H1 (cell line): Measurements from ENCODE around the gene TFEC. TPM values are rescaled to one million over a fixed set of nuclear protein-coding genes. Genes with fewer than 3 reads are reported as not detected.

Experiments used
- CTCF ChIA-PET: fragments of 300-600 bp; sonication (Branson Sonifier 250); formaldehyde crosslinking; loops from one replicate; lab custom pipeline; 2021; ENCODE audit not compliant: partially characterized antibody; lab: Charles Lee
- POLR2A ChIA-PET: fragments of 300-600 bp; sonication (Branson Sonifier 250); formaldehyde crosslinking; loops from one replicate; lab custom pipeline; 2021; ENCODE audit warnings: inconsistent platforms; ENCODE audit not compliant: partially characterized antibody; lab: Charles Lee
- DNase-seq, 2 experiments: peaks; one replicate each; pipeline versions ENCODE4 v3.0.0 to v3.0.0-alpha.2; 2010 to 2022; ENCODE audit warnings: low spot score in 2 of 2, low read depth in 1 of 2, mixed read lengths in 1 of 2
- FAIRE-seq: peaks from 2 replicates; lab custom pipeline; 2011; peaks lifted over from hg19 to GRCh38; lab: Jason Lieb, UNC
- H2AFZ ChIP-seq: 2 replicates; pipeline ENCODE4 v1.8.1; 2012; ENCODE audit warnings: low read length, inconsistent platforms
- H2AK5ac ChIP-seq: 2 replicates; pipeline ENCODE4 v1.6.1; 2013; ENCODE audit warnings: low read depth, low read length
- H2BK120ac ChIP-seq: replicated peaks from 2 replicates; pipeline ENCODE3; 2013; ENCODE audit warnings: low read depth, low read length, inconsistent platforms
- H2BK12ac ChIP-seq: 2 replicates; pipeline ENCODE4 v1.6.1; 2013; ENCODE audit warnings: low read depth, low read length
- H2BK15ac ChIP-seq: 2 replicates; pipeline ENCODE4 v1.6.1; 2013; ENCODE audit warnings: low read length
- H2BK20ac ChIP-seq: 2 replicates; pipeline ENCODE4 v1.6.1; 2013; ENCODE audit warnings: low read length
- H2BK5ac ChIP-seq: 2 replicates; pipeline ENCODE4 v1.6.1; 2013; ENCODE audit warnings: low read depth, low read length
- H3K14ac ChIP-seq: 2 replicates; pipeline ENCODE4 v1.6.1; 2013; ENCODE audit warnings: inconsistent platforms; ENCODE audit not compliant: insufficient read length
- H3K18ac ChIP-seq: 2 replicates; pipeline ENCODE4 v1.6.1; 2013; ENCODE audit warnings: low read length; ENCODE audit errors: extremely low read depth
- H3K23ac ChIP-seq: 2 replicates; pipeline ENCODE4 v1.6.1; 2013; ENCODE audit warnings: inconsistent platforms; ENCODE audit not compliant: insufficient read length
- H3K23me2 ChIP-seq: 2 replicates; pipeline ENCODE4 v1.6.1; 2013; ENCODE audit warnings: low read depth, low read length
- H3K27ac ChIP-seq: 2 replicates; pipeline ENCODE4 v1.6.1; 2011; ENCODE audit warnings: low read depth, low read length, inconsistent platforms
- H3K27me3 ChIP-seq, 4 experiments: replicated peaks in 1 of 4; 1 replicate in 1 of 4; 2 replicates in 3 of 4; pipeline versions ENCODE4 v1.6.1 to v1.8.1; 2011 to 2013; ENCODE audit warnings: low read length in 3 of 4, mild to moderate bottlenecking in 3 of 4, inconsistent platforms in 2 of 4, mixed read lengths in 2 of 4, moderate library complexity in 1 of 4; ENCODE audit not compliant: control insufficient read depth in 3 of 4, insufficient read depth in 3 of 4; ENCODE audit errors: extremely low read depth in 1 of 4
- H3K36me3 ChIP-seq, 4 experiments: 2 replicates each; pipeline versions ENCODE4 v1.6.1 to v1.8.1; 2011 to 2013; ENCODE audit warnings: mild to moderate bottlenecking in 4 of 4, low read length in 3 of 4, moderate library complexity in 2 of 4, control low read depth in 1 of 4, inconsistent platforms in 1 of 4; ENCODE audit not compliant: insufficient read depth in 4 of 4, control insufficient read depth in 2 of 4
- H3K4ac ChIP-seq: replicated peaks from 2 replicates; pipeline ENCODE3; 2013; ENCODE audit warnings: low read length, low read depth, mixed read lengths, inconsistent platforms; ENCODE audit not compliant: insufficient read length
- H3K4me1 ChIP-seq, 4 experiments: replicated peaks in 1 of 4; 1 replicate in 1 of 4; 2 replicates in 3 of 4; pipeline versions ENCODE4 v1.6.1 to v1.8.1; 2011 to 2013; ENCODE audit warnings: low read length in 3 of 4, inconsistent platforms in 2 of 4, mixed read lengths in 1 of 4; ENCODE audit not compliant: insufficient read depth in 4 of 4, control insufficient read depth in 3 of 4
- H3K4me2 ChIP-seq, 2 experiments: 2 replicates each; pipeline versions ENCODE4 v1.6.1 to v1.8.1; 2011 to 2013; ENCODE audit warnings: low read depth in 2 of 2, low read length in 2 of 2, control low read depth in 1 of 2, inconsistent platforms in 1 of 2, mild to moderate bottlenecking in 1 of 2; ENCODE audit not compliant: insufficient read depth in 1 of 2
- H3K4me3 ChIP-seq, 4 experiments: fragments of 200-600, 300-600 bp in 1 of 4; sonication (generic), shearing (Covaris generic), sonication (Bioruptor Twin) in 1 of 4; 2 replicates each; pipeline versions ENCODE4 v1.5.1 to v1.8.1; 2011 to 2016; ENCODE audit warnings: low read length in 4 of 4, low read depth in 3 of 4, control low read depth in 2 of 4, inconsistent platforms in 2 of 4, mild to moderate bottlenecking in 2 of 4, mixed read lengths in 1 of 4, moderate library complexity in 1 of 4; ENCODE audit not compliant: insufficient read depth in 2 of 4; ENCODE audit errors: extremely low read depth in 1 of 4
- H3K56ac ChIP-seq: replicated peaks from 2 replicates; pipeline ENCODE3; 2013; ENCODE audit warnings: low read depth, mild to moderate bottlenecking, mixed read lengths, low read length, inconsistent platforms; ENCODE audit not compliant: insufficient read length
- H3K79me1 ChIP-seq: 2 replicates; pipeline ENCODE4 v1.6.1; 2013; ENCODE audit warnings: low read depth, low read length, control low read depth
- H3K79me2 ChIP-seq, 2 experiments: 2 replicates each; pipeline versions ENCODE4 v1.6.1 to v1.8.1; 2012 to 2013; ENCODE audit warnings: low read length in 2 of 2, mild to moderate bottlenecking in 2 of 2, inconsistent platforms in 1 of 2; ENCODE audit not compliant: insufficient read depth in 2 of 2, control insufficient read depth in 1 of 2
- H3K9ac ChIP-seq, 4 experiments: replicated peaks in 1 of 4; 1 replicate in 1 of 4; 2 replicates in 3 of 4; pipeline versions ENCODE4 v1.6.1 to v1.8.1; 2011 to 2013; ENCODE audit warnings: low read depth in 3 of 4, low read length in 3 of 4, control low read depth in 2 of 4, mild to moderate bottlenecking in 2 of 4, moderate library complexity in 2 of 4, inconsistent platforms in 1 of 4; ENCODE audit errors: extremely low read depth in 1 of 4
- H3K9me3 ChIP-seq, 2 experiments: 2 replicates each; pipeline versions ENCODE4 v1.6.1 to v1.8.1; 2012 to 2013; ENCODE audit warnings: mild to moderate bottlenecking in 2 of 2, moderate library complexity in 2 of 2, control low read depth in 1 of 2, inconsistent platforms in 1 of 2, low read depth in 1 of 2, low read length in 1 of 2, mixed read lengths in 1 of 2; ENCODE audit not compliant: insufficient read depth in 2 of 2
- H4K20me1 ChIP-seq, 2 experiments: replicated peaks in 1 of 2; 2 replicates each; pipeline versions ENCODE3 to v1.8.1; 2011 to 2013; ENCODE audit warnings: inconsistent platforms in 2 of 2, low read length in 2 of 2, mild to moderate bottlenecking in 1 of 2; ENCODE audit not compliant: insufficient read depth in 2 of 2, control insufficient read depth in 1 of 2
- H4K5ac ChIP-seq: 2 replicates; pipeline ENCODE4 v1.6.1; 2013; ENCODE audit warnings: low read length, low read depth, mixed read lengths, inconsistent platforms; ENCODE audit not compliant: insufficient read length
- H4K8ac ChIP-seq: 2 replicates; pipeline ENCODE4 v1.8.0; 2013; ENCODE audit warnings: mild to moderate bottlenecking, moderate library complexity, low read length, inconsistent platforms; ENCODE audit not compliant: insufficient read depth; ENCODE audit errors: extremely low read depth
- H4K91ac ChIP-seq: replicated peaks from 2 replicates; pipeline ENCODE3; 2013; ENCODE audit warnings: low read length, mixed read lengths, inconsistent platforms; ENCODE audit not compliant: insufficient read length
- ATF2 ChIP-seq: IDR thresholded peaks from 2 replicates; pipeline ENCODE4 v1.6.1; 2012; ENCODE audit warnings: low read length, inconsistent platforms
- BACH1 ChIP-seq: IDR thresholded peaks from 2 replicates; pipeline ENCODE4 v1.6.1; 2012; ENCODE audit warnings: low read length, improper control_type of control experiment
- CREB1 ChIP-seq: IDR thresholded peaks from 2 replicates; pipeline ENCODE4 v1.6.1; 2012; ENCODE audit warnings: inconsistent platforms
- GABPA ChIP-seq: IDR thresholded peaks from 2 replicates; pipeline ENCODE4 v1.6.1; 2011; ENCODE audit warnings: mild to moderate bottlenecking, low read length, moderate library complexity, borderline replicate concordance; ENCODE audit not compliant: insufficient read depth
- KDM4A ChIP-seq: IDR thresholded peaks from one replicate; pipeline ENCODE4 v1.7.1; 2012; ENCODE audit warnings: low read depth, mild to moderate bottlenecking, moderate library complexity, low read length, inconsistent platforms; ENCODE audit not compliant: severe bottlenecking
- KDM5A ChIP-seq: fragments of 200-600 bp; IDR thresholded peaks from 2 replicates; pipeline ENCODE4 v1.7.1; 2012; ENCODE audit warnings: mild to moderate bottlenecking, low read length, inconsistent platforms, mixed read lengths
- MAX ChIP-seq: IDR thresholded peaks from 2 replicates; pipeline ENCODE4 v1.6.1; 2012; ENCODE audit warnings: inconsistent platforms
- POLR2A ChIP-seq, 2 experiments: IDR thresholded peaks; 1 replicate in 1 of 2; 2 replicates in 1 of 2; pipeline ENCODE4 v1.6.1; 2011; ENCODE audit warnings: low read depth in 2 of 2, low read length in 2 of 2, mild to moderate bottlenecking in 2 of 2; ENCODE audit errors: control extremely low read depth in 1 of 2
- POU5F1 ChIP-seq: IDR thresholded peaks from 2 replicates; pipeline ENCODE4 v1.6.1; 2011; ENCODE audit warnings: low read depth, mild to moderate bottlenecking, low read length, moderate library complexity
- RBBP5 ChIP-seq: IDR thresholded peaks from 2 replicates; pipeline ENCODE4 v1.7.1; 2012; ENCODE audit warnings: low read depth, mild to moderate bottlenecking, inconsistent platforms, low read length, moderate library complexity, borderline replicate concordance
- RXRA ChIP-seq: IDR thresholded peaks from 2 replicates; pipeline ENCODE4 v1.6.1; 2011; ENCODE audit warnings: low read depth, mild to moderate bottlenecking, low read length, moderate library complexity; ENCODE audit not compliant: insufficient read depth
- TAF7 ChIP-seq: optimal IDR thresholded peaks from 2 replicates; pipeline ENCODE3; 2011; ENCODE audit warnings: low read depth, mild to moderate bottlenecking, inconsistent platforms, low read length, moderate library complexity, borderline replicate concordance
- TCF12 ChIP-seq: IDR thresholded peaks from 2 replicates; pipeline ENCODE4 v1.6.1; 2011; ENCODE audit warnings: low read depth, mild to moderate bottlenecking, low read length
- YY1 ChIP-seq: IDR thresholded peaks from 2 replicates; pipeline ENCODE4 v1.6.1; 2011; ENCODE audit warnings: low read depth, mild to moderate bottlenecking, low read length
- ZNF274 ChIP-seq: IDR thresholded peaks from 2 replicates; pipeline ENCODE4 v1.7.0; 2012; ENCODE audit warnings: low read length, borderline replicate concordance; ENCODE audit errors: extremely low read depth
- polyA plus RNA-seq, 7 experiments: library from polyadenylated mRNA; depleted of rRNA in 3 of 7; stranded (reverse) in 5 of 7; unstranded in 2 of 7; fragments of >200 nt in 5 of 7; fragments of 200-250 nt in 2 of 7; gene quantifications; 1 replicate in 5 of 7; 2 replicates in 1 of 7; 4 replicates in 1 of 7; pipeline versions ENCODE4 v1.2.1 to v1.2.3, GENCODE V29; 2011 to 2013; ENCODE audit warnings: missing spikeins in 2 of 7, mixed read lengths in 2 of 7
- total RNA-seq: library from RNA; stranded (reverse); fragmentation: NEBNext Ultra II Directional; extraction: Animal tissue kit (Norgen Biotek cat#: 25700); gene quantifications from 2 replicates; pipeline ENCODE4 v1.2.1, GENCODE V29; 2021

Gene TFEC
- total and polyA plus RNA-seq, 2 of the 8 experiments (the other 6 are each of a cell fraction or from before 2014, with no cell fraction given), result not detected

GRCh38 chr7:115984105-115984504, 46.5 kb downstream of the TFEC start:
- Histone ChIP-seq H3K36me3 (no peaks in the 10 kb centered on the region), H3K79me1 (no peaks in the 10 kb centered on the region)
- TF ChIP-seq POU5F1 (no peak), MAX (no peak), RBBP5 (no peak), GABPA (no peak), TAF7 (no peak), BACH1 (no peak), TCF12 (no peak), CREB1 (no peak), POLR2A (IDR thresholded peaks at IDR 0.05; ENCODE audit: control extremely low read depth in 1 of 2, low read depth in 2 of 2, low read length in 2 of 2) (no peak), ZNF274 (no peak), YY1 (no peak), ATF2 (no peak), KDM5A (no peak), KDM4A (no peak), RXRA (no peak)

More at GRCh38 chr7:115984105-115984504, 46.5 kb downstream of the TFEC start:
- Histone ChIP-seq H3K9me3 (no peaks in the 10 kb centered on the region), H3K56ac (no peak overlapping the region), H4K20me1 (no peaks in the 10 kb centered on the region), H3K23me2 (no peaks in the 10 kb centered on the region), H3K14ac (no peak overlapping the region), H4K5ac (no peak overlapping the region), H2BK12ac (no peak overlapping the region), H2BK15ac (no peak overlapping the region), H4K91ac (no peak overlapping the region), H2AK5ac (no peak overlapping the region), H3K18ac (no peak overlapping the region), H2BK120ac (no peak overlapping the region), H3K4me2 (no peak overlapping the region), H2AFZ (no peak overlapping the region; the same call in 1 of the 2 replicates), H3K23ac (no peak overlapping the region), H3K4ac (no peak overlapping the region), H4K8ac (no peak overlapping the region), H2BK20ac (no peak overlapping the region), H3K79me2 (no peaks in the 10 kb centered on the region), H3K4me1 (no peaks in the 10 kb centered on the region), H3K9ac (no peak overlapping the region), H3K4me3 (no peak overlapping the region), H2BK5ac (no peak overlapping the region), H3K27me3 (no peaks in the 10 kb centered on the region), H3K27ac (no peak overlapping the region)
- FAIRE-seq, result no peak
- ChIA-PET CTCF (no interaction called here), POLR2A (no interaction called here)
- no peak for DNase-seq
